CD4-positive, alpha-beta T cell treated with Interferon alpha-2 for 1 hour (primary cell): ENCODE results near the gene OR10J1.
"Not testable (repeated sequence)": the region's sequence is repeated elsewhere in the genome, so short reads cannot be mapped to it uniquely, and the experiment has no call there.

Source experiments
- DNase-seq, 2 donors: peaks; one replicate each; pipeline ENCODE4 v3.0.0-alpha.2; 2020 to 2022

The OR10J1 gene, protein sequence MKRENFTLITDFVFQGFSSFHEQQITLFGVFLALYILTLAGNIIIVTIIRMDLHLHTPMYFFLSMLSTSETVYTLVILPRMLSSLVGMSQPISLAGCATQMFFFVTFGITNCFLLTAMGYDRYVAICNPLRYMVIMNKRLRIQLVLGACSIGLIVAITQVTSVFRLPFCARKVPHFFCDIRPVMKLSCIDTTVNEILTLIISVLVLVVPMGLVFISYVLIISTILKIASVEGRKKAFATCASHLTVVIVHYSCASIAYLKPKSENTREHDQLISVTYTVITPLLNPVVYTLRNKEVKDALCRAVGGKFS

DNA sequence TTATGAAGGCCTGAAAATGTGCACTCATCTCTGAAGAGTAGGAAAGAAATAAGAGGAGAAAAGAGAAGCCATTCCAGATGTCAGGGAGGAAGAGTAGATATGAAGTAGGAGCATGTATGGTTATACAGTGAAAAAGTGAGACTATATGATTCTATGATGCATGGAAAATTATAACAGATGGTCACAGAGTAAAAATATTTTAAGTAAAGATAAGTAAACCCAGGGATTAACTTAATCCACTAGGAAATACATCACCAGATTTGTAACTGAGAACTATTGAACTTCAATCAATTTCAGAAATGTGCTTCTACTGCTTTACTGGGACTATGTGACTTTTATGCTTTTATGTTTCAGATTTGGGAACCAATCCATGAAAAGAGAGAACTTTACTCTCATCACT is at the start of gene OR10J1:
Gene OR10J1 (plus strand): TSS at position 301 of the 400 bp plus-strand sequence. CDS start 70 bp downstream, at position 371.
- no peak for DNase-seq

DNA sequence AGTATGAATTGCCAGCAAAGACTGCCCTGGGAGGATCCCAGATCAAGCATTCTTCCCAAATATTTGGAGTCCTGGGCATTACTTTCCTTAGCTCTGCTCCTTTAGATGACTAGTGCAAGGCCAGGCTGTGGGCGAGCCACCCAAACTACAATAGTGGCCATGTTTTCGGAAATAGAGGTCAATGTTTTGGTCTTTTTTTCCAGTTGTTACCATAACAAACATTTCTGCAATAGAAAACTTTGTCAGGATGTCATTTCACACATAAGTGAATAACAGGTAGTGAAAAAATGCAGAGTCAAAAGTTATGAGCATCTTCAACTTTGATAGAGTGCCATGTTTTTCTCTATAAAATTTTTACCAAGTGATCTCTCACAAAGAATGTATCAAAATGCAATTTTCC is 32.7 kb upstream of the OR10J1 start:
- no peak for DNase-seq

DNA sequence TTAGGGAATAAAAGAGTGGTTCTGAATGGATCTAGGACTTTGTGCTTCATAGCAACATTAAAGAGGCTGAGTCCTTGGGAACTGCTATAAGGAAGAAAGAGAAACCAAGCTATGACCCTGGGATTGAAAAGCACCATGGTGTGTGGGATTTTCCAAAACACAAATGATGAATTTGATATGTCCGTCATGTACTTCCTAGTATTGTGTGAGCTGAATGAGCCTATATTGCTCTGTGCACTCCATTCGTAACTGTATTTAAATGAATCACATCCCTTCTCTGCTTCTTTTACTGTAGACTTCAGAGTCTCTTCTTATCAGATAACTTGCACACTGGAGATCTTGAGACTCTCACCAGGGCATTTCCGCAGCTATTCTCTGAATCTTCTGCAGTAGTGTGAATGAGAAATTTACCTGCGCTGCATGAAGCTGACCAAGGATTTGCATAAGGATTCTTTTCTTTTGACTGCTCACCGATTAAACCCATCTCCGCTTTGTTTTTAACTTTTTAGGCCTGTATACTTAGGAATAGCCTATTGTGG is 30.6 kb upstream of the OR10J1 start:
- no peak for DNase-seq

GRCh38 chr1:159421821-159422220 is 17.7 kb upstream of the OR10J1 start:
- no peak for DNase-seq

DNA sequence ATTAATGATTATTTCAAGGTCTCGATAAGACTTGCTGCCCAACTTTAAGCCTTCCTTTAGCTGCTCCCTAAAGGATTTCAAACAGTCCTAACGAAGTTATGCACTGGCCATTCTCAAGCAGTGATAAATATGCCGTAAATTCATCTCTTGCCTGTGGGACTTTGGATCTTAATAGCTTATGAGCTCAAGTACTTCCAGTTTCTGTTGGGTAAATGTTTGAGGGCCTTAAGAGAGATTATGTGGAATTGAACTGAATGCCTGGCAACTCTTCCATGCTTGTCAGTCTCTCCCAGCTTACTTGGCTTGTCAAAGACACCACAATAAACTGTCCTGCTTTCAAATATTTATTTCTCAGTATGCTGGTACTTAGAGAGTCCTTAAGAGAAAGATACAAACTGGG is 11.0 kb upstream of the OR10J1 start:
- no peak for DNase-seq

DNA sequence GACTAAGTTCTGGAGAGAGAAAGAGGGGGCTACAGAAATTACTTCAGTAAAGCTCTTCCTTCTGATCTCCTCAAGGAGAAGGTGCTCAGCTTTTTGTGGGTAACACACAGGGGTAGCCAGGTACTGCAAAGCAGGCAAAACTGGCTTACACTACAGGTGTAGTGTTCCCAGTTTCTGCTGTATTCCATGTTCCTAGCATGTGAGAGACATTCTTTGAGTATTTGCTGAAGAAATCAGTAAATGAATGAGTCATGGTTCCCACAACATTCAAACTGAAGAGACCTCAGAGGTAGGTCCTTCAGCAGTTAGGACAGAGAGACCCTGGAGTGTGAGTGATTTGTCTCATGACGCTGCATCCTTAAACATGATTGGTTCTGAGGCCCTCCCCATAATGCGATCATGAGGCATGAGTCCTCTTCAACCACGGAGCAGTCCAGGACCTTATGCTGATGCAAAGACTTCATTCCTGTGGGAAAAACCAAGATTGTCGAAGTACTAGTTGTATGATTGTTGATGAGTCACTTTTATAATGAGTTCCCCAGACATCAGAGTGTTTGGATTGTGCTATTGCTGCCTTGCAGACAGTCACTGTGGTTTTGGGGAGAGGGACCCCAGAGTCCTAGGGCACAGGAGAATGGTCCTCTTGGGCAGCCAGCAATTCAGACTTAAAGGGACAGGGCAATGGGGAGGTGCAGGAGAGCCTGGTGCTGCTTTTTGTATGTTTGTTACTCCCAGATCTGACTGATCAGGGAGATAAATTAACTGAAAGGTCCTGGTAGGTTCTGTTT is 10.3 kb upstream of the OR10J1 start:
- DNase-seq: no peak

GRCh38 chr1:159430985-159431384 is 8.5 kb upstream of the OR10J1 start:
- peak in 1 of 2 donors; percentile 0 for DNase-seq

DNA sequence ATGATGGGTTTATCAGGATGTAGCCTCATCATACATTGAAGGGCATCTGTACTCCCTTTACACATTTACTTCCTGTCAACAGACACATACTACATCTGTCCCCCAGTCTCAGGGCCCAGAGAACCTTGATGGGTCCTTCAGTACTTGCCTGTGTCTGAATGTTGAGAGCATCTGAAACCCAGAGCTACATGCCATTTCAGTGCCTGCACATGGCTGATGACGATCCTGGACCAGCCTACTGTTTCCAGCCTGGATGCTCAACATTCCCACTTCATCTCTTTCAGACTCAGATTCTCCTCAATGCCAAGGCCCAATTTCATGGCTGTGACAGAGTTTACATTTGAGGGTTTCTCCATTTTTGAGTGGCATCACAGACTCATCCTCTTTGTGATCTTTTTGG is 7.6 kb upstream of the OR10J1 start, which contains the start of gene OR10J4:
Gene OR10J4 (plus strand): TSS at position 301 of the 400 bp plus-strand sequence.
- no peak for DNase-seq

- DNase-seq: no peak
Observed at GRCh38 chr1:159436469-159436868, 3.1 kb upstream of the OR10J1 start.

DNA sequence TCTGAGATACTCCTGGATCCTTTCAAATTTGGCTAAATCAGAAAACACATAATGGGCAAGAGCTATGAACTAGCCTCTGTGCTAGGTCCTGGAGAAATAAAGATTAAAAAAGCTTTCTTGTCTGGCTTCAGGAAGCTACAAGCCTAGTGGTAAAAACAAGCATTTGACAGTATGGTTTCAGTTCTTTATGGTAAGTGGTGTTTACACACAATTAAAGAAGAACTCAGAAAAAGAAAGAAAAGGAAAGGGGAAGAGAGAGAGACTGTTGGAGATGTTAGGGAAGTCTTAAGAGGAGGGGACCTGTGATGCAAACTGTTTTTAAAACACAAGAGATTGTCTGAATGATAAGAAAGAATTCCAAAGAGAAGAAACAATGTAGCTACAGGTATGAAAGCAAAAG is 1.8 kb downstream of the OR10J1 start:
- no peak for DNase-seq

DNA sequence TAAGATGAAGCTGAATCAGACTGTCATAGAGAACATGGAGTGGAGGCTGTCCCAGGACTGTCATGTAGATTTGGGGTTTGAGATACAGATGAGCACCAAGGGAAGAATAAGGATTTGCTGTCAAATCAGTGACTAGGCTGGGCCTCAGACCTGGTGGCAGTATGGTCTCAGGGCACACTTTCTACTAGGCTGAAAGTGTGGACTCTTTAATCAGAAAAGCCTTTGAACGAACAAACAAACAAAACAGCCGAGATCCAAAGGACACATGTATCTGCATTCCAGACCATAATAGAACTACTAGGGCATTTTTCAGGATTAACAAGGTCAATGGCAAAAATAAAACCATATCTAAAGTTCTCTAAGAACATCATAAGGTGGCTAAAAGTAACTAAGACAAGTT is 2.9 kb downstream of the OR10J1 start:
- DNase-seq: no peak

- no peak for DNase-seq
Observed at GRCh38 chr1:159443066-159443750, 3.7 kb downstream of the OR10J1 start.

- no peak for DNase-seq
Observed at GRCh38 chr1:159444511-159444910, 5.0 kb downstream of the OR10J1 start.

- DNase-seq: no peak
Observed at GRCh38 chr1:159448181-159448580, 8.7 kb downstream of the OR10J1 start.

- DNase-seq: not testable (repeated sequence)
Observed at GRCh38 chr1:159449605-159450004, 10.1 kb downstream of the OR10J1 start.

DNA sequence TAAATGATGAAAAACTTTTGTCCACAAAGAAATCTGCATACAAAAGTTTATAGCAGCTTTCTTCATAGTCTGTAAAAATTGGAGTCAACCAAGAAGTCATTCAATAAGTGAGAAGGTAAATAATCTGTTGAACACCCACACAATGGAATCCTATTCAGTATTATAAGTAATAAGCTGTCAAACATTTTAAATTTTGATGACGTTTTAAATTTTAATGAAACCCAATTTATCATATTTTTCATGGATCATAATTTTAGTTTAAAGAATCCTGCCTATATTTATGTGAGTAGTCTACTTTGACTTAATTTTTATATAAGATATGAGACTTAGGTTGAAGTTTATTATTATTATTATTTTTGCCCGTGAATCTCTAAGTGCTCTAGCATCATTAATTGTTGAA is 20.0 kb downstream of the OR10J1 start:
- DNase-seq: no peak

DNA sequence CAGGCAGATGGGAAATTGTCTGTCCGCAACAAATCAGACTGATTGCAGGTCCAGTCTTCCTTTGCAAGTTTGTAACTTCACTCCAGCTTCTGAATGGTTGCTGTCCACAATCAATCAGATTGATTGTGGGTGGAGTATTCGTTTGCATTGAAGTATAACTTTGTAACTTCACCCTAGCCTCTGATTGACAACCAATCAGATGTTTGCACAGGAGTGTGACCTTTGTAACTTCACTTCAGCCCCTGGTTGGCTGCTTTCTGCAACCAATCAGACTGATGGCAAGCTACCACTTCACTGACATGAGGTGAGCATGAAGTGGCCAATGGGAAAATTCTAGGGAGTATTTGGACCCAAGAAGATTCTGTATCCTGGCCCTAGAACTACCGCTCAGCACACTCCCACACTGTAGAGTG is 25.7 kb downstream of the OR10J1 start:
- DNase-seq: no peak

- DNase-seq: no peak
Observed at GRCh38 chr1:159468321-159468720, 28.8 kb downstream of the OR10J1 start.

- DNase-seq: no peak
Observed at GRCh38 chr1:159469921-159470533, 30.5 kb downstream of the OR10J1 start.

GRCh38 chr1:159473335-159473734 is 33.8 kb downstream of the OR10J1 start:
- DNase-seq: no peak

DNA sequence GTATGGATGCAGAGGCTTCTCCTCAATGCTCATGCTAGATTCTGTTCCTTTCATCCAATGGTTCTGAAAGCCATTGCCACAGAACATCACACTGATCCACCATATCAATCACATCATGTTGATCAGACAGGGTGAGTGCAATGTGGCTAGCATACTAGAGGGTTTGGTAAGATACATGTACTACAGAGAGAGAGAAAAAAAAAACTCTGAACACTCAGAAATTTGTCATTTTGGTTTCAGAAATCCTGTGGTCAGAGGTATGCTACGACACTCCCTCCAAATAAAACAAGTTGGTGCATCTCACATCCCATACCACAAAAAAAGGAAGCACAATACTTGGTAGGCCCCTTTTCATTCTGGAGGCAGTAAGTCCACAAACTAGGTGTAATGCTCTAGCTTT is 35.4 kb downstream of the OR10J1 start:
- no peak for DNase-seq

DNA sequence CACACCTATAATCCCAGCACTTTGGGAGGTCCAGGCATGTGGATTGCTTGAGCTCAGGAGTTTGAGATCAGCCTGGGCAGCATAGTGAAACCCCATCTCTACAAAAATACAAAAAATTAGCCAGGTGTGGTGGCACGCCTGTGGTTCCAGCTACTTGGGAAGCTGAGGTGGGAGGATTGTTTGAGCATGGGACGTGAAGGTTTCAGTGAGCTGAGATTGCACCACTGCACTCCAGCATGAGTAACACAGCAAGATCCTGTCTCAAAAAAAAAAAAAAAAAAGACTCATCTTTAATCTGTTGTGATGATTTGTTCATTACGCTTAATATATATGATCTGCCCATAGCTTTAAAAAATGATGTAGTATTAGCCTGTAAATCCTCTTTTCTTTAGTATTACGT is 44.0 kb downstream of the OR10J1 start:
- DNase-seq: no peak
